Immature natural killer cell (primary cell): Measurements from ENCODE around the gene PREB. TPM values are rescaled to one million over a fixed set of nuclear protein-coding genes. Genes with fewer than 3 reads are reported as not detected.
"Not testable (repeated sequence)": the region's sequence is repeated elsewhere in the genome, so short reads cannot be mapped to it uniquely, and the experiment has no call there.

ENCODE experiments used
- DNase-seq, 3 donors: peaks; one replicate each; pipeline ENCODE4 v3.0.0; 2022; ENCODE audit warnings: mixed read lengths in 1 of 3
- H3K27ac Mint-ChIP-seq, 6 donors: one replicate each; pipeline ENCODE4 v1.8.0; 2020; ENCODE audit warnings: mixed read lengths in 6 of 6, mild to moderate bottlenecking in 5 of 6, inconsistent platforms in 4 of 6, moderate library complexity in 3 of 6
- H3K27me3 Mint-ChIP-seq, 3 donors: one replicate each; pipeline ENCODE4 v1.8.0; 2020 to 2021; ENCODE audit warnings: low read depth in 3 of 3, mild to moderate bottlenecking in 3 of 3, mixed read lengths in 3 of 3, moderate library complexity in 3 of 3, inconsistent platforms in 1 of 3
- H3K36me3 Mint-ChIP-seq, 3 donors: one replicate each; pipeline ENCODE4 v1.8.0; 2020; ENCODE audit warnings: mixed read lengths in 3 of 3, inconsistent platforms in 2 of 3, mild to moderate bottlenecking in 2 of 3
- H3K4me1 Mint-ChIP-seq, 2 donors: one replicate each; pipeline ENCODE4 v1.8.0; 2020; ENCODE audit warnings: inconsistent platforms in 2 of 2, mild to moderate bottlenecking in 2 of 2, mixed read lengths in 2 of 2, moderate library complexity in 1 of 2
- H3K4me3 Mint-ChIP-seq, 5 donors: one replicate each; pipeline ENCODE4 v1.8.0; 2020; ENCODE audit warnings: mild to moderate bottlenecking in 5 of 5, mixed read lengths in 5 of 5, inconsistent platforms in 3 of 5, moderate library complexity in 3 of 5
- H3K9me3 Mint-ChIP-seq, 6 donors: one replicate each; pipeline ENCODE4 v1.8.0; 2020; ENCODE audit warnings: mild to moderate bottlenecking in 6 of 6, mixed read lengths in 6 of 6, inconsistent platforms in 4 of 6, moderate library complexity in 3 of 6
- polyA plus RNA-seq, 3 donors: library from polyadenylated mRNA; unstranded; fragments of 300-500 nt; fragmentation: Illumina TruSeq; gene quantifications; one replicate each; pipeline ENCODE4 v1.2.3, GENCODE V29; 2021

PREB gene
- polyA plus RNA-seq, 3 donors from 2014 or later = 90.9 to 105 (median 94.2) TPM

- DNase-seq, H3K27me3 Mint-ChIP-seq, H3K27ac Mint-ChIP-seq, H3K4me3 Mint-ChIP-seq, H3K9me3 Mint-ChIP-seq, H3K36me3 Mint-ChIP-seq, H3K4me1 Mint-ChIP-seq: not testable (repeated sequence)
These were observed 23.7 kb downstream of the PREB start for GRCh38 chr2:27110603-27111352.

DNA sequence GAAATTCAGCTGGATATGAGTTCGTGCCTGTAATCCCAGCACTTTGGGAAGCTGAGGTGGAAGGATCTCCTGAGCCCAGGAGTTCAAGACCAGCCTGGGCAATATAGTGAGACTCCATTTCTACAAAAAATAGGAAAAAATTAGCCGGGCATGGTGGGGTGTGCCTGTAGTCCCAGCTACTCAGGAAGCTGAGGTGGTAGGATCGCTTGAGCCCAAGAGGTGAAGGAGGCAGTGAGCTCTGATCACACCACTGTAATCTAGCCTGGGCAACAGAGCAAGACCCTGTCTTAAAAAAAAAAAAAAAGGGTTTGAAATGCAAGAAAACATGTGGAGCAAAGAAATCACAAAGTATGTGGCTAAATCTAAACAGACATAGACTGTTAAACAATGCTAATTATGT lies 25.4 kb downstream of the PREB start:
- no peaks in the 10 kb centered on the region for H3K4me1 Mint-ChIP-seq
- no peaks in the 10 kb centered on the region for H3K36me3 Mint-ChIP-seq
- peaks cover 0 to 9% (median 2%) of the 10 kb centered on the region in 3 donors for H3K27me3 Mint-ChIP-seq

DNA sequence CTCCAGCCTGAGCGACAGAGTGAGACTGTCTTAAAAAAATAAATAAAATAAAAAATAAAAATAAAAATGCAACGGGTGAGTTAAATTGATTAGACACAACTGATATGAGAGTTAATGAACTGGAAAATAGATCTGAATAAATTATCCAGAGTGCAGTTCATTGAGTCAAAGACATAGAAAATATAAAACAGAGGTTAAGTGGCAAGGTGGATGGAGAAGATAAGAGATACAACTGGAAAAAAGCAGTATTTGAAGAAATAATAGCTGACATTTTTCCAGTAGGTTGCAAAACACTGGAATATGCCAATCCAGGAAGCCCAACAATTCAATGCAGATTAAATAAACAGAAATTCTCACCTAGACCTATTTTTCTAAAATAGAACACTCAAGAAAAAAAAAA lies 26.2 kb downstream of the PREB start:
- Mint-ChIP-seq H3K9me3 (no peaks in the 10 kb centered on the region), H3K4me3 (no peak overlapping the region), H3K4me1 (no peaks in the 10 kb centered on the region), H3K27ac (no peak overlapping the region), H3K36me3 (no peaks in the 10 kb centered on the region), H3K27me3 (peaks cover 2 to 9% (median 2%) of the 10 kb centered on the region in 3 donors)
- DNase-seq = no peak

More for the DNA sequence above, 25.4 kb downstream of the PREB start:
- no peak for DNase-seq
- no peak overlapping the region for H3K27ac Mint-ChIP-seq
- no peaks in the 10 kb centered on the region for H3K9me3 Mint-ChIP-seq
- H3K4me3 Mint-ChIP-seq = no peak overlapping the region

DNA sequence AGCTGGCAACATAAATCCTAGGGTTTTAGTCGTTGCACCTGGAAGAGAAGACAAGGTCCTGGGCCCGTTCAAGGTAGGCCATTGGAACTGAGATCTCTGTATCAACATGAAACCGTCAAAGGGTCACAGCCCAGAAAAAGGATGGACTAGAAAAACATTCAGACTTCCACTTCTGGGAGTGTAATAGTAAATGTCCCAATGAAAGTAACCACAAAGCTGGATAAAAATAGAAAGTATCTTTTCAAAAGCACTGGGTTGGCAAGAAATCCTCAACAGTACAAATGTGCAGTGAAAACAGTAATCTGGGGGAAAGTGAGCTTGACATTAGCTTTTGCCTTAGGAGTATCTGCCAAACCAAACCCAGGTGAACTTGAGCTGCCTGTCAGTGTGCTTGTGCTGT lies 28.5 kb downstream of the PREB start:
- Mint-ChIP-seq H3K4me3 (no peak overlapping the region), H3K36me3 (no peaks in the 10 kb centered on the region), H3K27ac (no peak overlapping the region), H3K9me3 (no peaks in the 10 kb centered on the region), H3K27me3 (peaks cover 4 to 6% (median 6%) of the 10 kb centered on the region in 3 donors), H3K4me1 (no peaks in the 10 kb centered on the region)
- DNase-seq = no peak

DNA sequence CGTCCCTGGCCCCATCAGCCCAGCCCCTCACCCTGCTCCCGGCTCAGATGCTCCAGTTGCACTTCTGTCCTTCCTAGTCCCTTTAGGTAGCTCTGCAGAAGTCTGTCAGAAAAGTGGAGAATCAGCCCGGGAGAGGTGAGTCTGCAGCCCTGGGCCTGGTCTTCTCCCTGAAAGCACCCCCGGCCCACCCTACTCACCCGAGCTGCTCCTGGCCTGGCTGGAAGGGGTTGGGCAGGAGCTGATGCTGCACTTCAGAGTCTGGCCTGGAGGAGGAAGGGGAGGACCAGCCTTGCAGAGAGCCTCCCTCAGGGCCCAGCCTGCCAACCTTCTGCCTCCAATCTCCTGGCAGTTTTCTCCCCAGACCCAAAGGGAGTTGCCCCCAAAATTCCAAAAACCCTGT lies 32.1 kb downstream of the PREB start:
- no peaks in the 10 kb centered on the region for H3K9me3 Mint-ChIP-seq
- no peak overlapping the region for H3K4me3 Mint-ChIP-seq
- no peak overlapping the region for H3K27ac Mint-ChIP-seq
- no peaks in the 10 kb centered on the region for H3K36me3 Mint-ChIP-seq
- DNase-seq = no peak
- H3K27me3 Mint-ChIP-seq = peaks cover 0 to 6% (median 4%) of the 10 kb centered on the region in 3 donors
- H3K4me1 Mint-ChIP-seq = no peaks in the 10 kb centered on the region

DNA sequence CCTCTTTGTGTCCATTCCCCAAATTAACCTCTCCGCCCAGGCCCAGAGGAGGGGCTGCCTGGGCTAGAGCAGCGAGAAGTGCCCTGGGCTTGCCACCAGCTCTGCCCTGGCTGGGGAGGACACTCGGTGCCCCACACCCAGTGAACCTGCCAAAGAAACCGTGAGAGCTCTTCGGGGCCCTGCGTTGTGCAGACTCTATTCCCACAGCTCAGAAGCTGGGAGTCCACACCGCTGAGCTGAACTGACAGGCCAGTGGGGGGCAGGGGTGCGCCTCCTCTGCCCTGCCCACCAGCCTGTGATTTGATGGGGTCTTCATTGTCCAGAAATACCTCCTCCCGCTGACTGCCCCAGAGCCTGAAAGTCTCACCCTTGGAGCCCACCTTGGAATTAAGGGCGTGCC lies 34.4 kb downstream of the PREB start:
- peaks cover 7 to 15% of the 10 kb centered on the region in 2 donors for H3K4me1 Mint-ChIP-seq
- H3K36me3 Mint-ChIP-seq = no peaks in the 10 kb centered on the region
- DNase-seq = no peak
- H3K27me3 Mint-ChIP-seq = peaks cover 0 to 4% (median 4%) of the 10 kb centered on the region in 3 donors
- no peaks in the 10 kb centered on the region for H3K9me3 Mint-ChIP-seq
- no peak overlapping the region for H3K27ac Mint-ChIP-seq
- no peak overlapping the region for H3K4me3 Mint-ChIP-seq

GRCh38 chr2:27099334-27099955 lies 35.0 kb downstream of the PREB start:
- Mint-ChIP-seq H3K36me3 (no peaks in the 10 kb centered on the region), H3K4me3 (no peak overlapping the region), H3K27ac (no peak overlapping the region), H3K4me1 (peaks cover 7 to 15% of the 10 kb centered on the region in 2 donors), H3K9me3 (no peaks in the 10 kb centered on the region), H3K27me3 (peaks cover 0 to 4% (median 4%) of the 10 kb centered on the region in 3 donors)
- no peak for DNase-seq

- Mint-ChIP-seq H3K9me3 (no peaks in the 10 kb centered on the region), H3K4me3 (no peak overlapping the region), H3K4me1 (peaks cover 7 to 15% of the 10 kb centered on the region in 2 donors), H3K36me3 (no peaks in the 10 kb centered on the region), H3K27ac (no peak overlapping the region), H3K27me3 (peaks cover 0 to 2% (median 2%) of the 10 kb centered on the region in 3 donors)
- no peak for DNase-seq
These were observed 37.1 kb downstream of the PREB start for GRCh38 chr2:27097341-27097740.

- no peaks in the 10 kb centered on the region for H3K9me3 Mint-ChIP-seq
- H3K27ac Mint-ChIP-seq = peak overlapping the region in 1 of 6 donors; percentile 36
- H3K4me3 Mint-ChIP-seq = no peak overlapping the region
- DNase-seq = no peak
- H3K36me3 Mint-ChIP-seq = no peaks in the 10 kb centered on the region
- peaks cover 7 to 15% of the 10 kb centered on the region in 2 donors for H3K4me1 Mint-ChIP-seq
- H3K27me3 Mint-ChIP-seq = peaks cover 0 to 2% (median 0%) of the 10 kb centered on the region in 3 donors
These were observed 37.6 kb downstream of the PREB start for GRCh38 chr2:27096748-27097297.

GRCh38 chr2:27095745-27096651 lies 38.4 kb downstream of the PREB start:
- no peaks in the 10 kb centered on the region for H3K36me3 Mint-ChIP-seq
- H3K4me3 Mint-ChIP-seq = peak overlapping the region; percentile 28 to 58 (median 54)
- H3K9me3 Mint-ChIP-seq = no peaks in the 10 kb centered on the region
- H3K27me3 Mint-ChIP-seq = no peaks in the 10 kb centered on the region
- peak overlapping the region in 1 of 6 donors; percentile 40 for H3K27ac Mint-ChIP-seq
- peaks cover 7 to 15% of the 10 kb centered on the region in 2 donors for H3K4me1 Mint-ChIP-seq
- DNase-seq = peak in 2 of 3 donors; percentile 25 to 31

DNA sequence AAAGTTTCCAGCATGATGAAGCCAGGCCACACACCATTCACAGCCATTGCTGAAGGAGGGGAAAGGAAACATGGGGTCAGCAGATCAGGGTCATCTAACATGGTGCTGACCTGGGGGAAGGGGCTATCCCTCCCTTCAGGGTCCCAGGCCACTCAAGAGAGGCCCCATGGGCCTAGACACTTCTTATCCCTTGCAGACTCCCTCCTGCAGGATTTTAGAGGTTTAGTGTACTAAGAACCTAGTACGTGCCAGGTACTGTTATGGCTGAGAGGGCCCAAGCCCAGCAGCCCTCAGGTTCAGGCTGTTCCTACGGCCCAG lies 39.0 kb downstream of the PREB start:
- Mint-ChIP-seq H3K27me3 (no peaks in the 10 kb centered on the region), H3K9me3 (no peaks in the 10 kb centered on the region), H3K36me3 (no peaks in the 10 kb centered on the region), H3K4me3 (peak overlapping the region in 2 of 5 donors; percentile 28 to 48), H3K27ac (peak overlapping the region in 1 of 6 donors; percentile 40), H3K4me1 (peaks cover 7 to 15% of the 10 kb centered on the region in 2 donors)
- DNase-seq = no peak

DNA sequence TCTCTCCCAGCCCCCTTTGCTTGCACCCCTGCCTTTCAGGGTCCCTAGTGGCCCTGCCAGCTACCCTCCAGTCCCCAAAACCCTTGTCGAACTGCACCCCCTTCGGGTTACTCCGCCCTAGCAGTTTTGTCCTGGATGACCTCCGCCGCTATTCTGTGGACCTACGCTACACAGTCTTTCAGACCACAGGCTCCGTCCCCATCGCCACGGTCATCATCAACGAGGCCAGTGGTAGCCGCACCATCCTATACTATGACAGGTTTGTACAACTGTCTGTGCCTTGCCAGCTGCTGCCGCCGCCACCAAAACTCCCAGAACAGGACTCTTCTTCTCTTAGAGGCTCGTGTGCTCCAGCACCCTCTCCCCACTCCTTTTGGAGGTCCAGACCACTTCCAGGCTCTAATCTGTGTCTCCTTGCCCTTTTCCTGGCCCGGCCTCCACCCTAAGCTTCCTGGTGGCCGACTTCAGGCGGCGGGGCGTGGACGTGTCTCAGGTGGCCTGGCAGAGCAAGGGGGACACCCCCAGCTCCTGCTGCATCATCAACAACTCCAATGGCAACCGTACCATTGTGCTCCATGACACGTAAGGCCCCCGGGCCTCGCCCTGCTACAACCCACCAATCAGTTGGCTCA lies 40.0 kb downstream of the PREB start:
- no peak for DNase-seq
- no peak overlapping the region for H3K4me3 Mint-ChIP-seq
- H3K27ac Mint-ChIP-seq = no peak overlapping the region
- H3K9me3 Mint-ChIP-seq = no peaks in the 10 kb centered on the region
- H3K27me3 Mint-ChIP-seq = no peaks in the 10 kb centered on the region
- no peaks in the 10 kb centered on the region for H3K36me3 Mint-ChIP-seq
- H3K4me1 Mint-ChIP-seq = peaks cover 9 to 15% of the 10 kb centered on the region in 2 donors
